Stimulated activated CD8-positive, alpha-beta memory T cell treated with anti-CD3 and anti-CD28 coated beads, Interleukin-12 subunit alpha, Interleukin-12 subunit beta, amount 100 ng/mL, for 4 hours (primary cell): ENCODE results near the gene GINS1.
"Not testable (repeated sequence)": the region's sequence is repeated elsewhere in the genome, so short reads cannot be mapped to it uniquely, and the experiment has no call there.

Experiments
- DNase-seq: peaks from one replicate; pipeline ENCODE4 v3.0.0-alpha.2; 2020; ENCODE audit warnings: low read depth

GINS1 gene

GRCh38 chr20:25454153-25454900 lies 46.9 kb downstream of the GINS1 start:
- no peak for DNase-seq

- DNase-seq: no peak
Observed at GRCh38 chr20:25457886-25458680, 50.6 kb downstream of the GINS1 start.

GRCh38 chr20:25459111-25459830 lies 51.8 kb downstream of the GINS1 start:
- DNase-seq: no peak

- no peak for DNase-seq
Observed at GRCh38 chr20:25459916-25460535, 52.6 kb downstream of the GINS1 start.

GRCh38 chr20:25460566-25461280 lies 53.2 kb downstream of the GINS1 start:
- DNase-seq: no peak

GRCh38 chr20:25461281-25461650 lies 53.8 kb downstream of the GINS1 start:
- no peak for DNase-seq

GRCh38 chr20:25461786-25462545 lies 54.5 kb downstream of the GINS1 start:
- no peak for DNase-seq

GRCh38 chr20:25464501-25465242 lies 57.2 kb downstream of the GINS1 start:
- no peak for DNase-seq

GRCh38 chr20:25465243-25466135 lies 58.0 kb downstream of the GINS1 start:
- no peak for DNase-seq

- DNase-seq: no peak
Observed at GRCh38 chr20:25466846-25467245, 59.4 kb downstream of the GINS1 start.

- DNase-seq: no peak
Observed at GRCh38 chr20:25467441-25467840, 60.0 kb downstream of the GINS1 start.

GRCh38 chr20:25468126-25469075 lies 60.9 kb downstream of the GINS1 start:
- DNase-seq: no peak

- DNase-seq: no peak
Observed at GRCh38 chr20:25469558-25469957, 62.1 kb downstream of the GINS1 start.

- DNase-seq: no peak
Observed at GRCh38 chr20:25470045-25470444, 62.6 kb downstream of the GINS1 start.

- no peak for DNase-seq
Observed at GRCh38 chr20:25471020-25471419, 63.5 kb downstream of the GINS1 start.

GRCh38 chr20:25473297-25473696 lies 65.8 kb downstream of the GINS1 start:
- DNase-seq: not testable (repeated sequence)

- no peak for DNase-seq
Observed at GRCh38 chr20:25476106-25477013, 68.9 kb downstream of the GINS1 start.
